Heart left ventricle (tissue), 13 donors: ENCODE results near the gene EIF2S3.
"Not testable (repeated sequence)": the region's sequence is repeated elsewhere in the genome, so short reads cannot be mapped to it uniquely, and the experiment has no call there.

Experiments
- POLR2A ChIP-seq, 2 donors: fragments of 450-650 bp; IDR thresholded peaks; one replicate each; pipeline ENCODE4 v1.6.1; 2017; ENCODE audit warnings: antibody characterized with exemption in 2 of 2, mild to moderate bottlenecking in 2 of 2, moderate library complexity in 2 of 2
- TF ChIP-seq, protein P1 (sequence below), 12 donors: fragments of 200-600 bp; sonication (generic) in 4 of 12; IDR thresholded peaks; one replicate each; pipeline versions ENCODE4 v1.5.0 to v1.8.0; 2018 to 2022; ENCODE audit warnings: antibody characterized with exemption in 12 of 12, mild to moderate bottlenecking in 5 of 12
- donor health status: ischemic (EF 13 %, LVEDD 7.1; RV severe dilation, severe dysfunction).
- donor health status: DM: no; HTN: yes; CAD: no.
- donor health status: DM: no; HTN: no; CAD: no.
- donor health status: ischemic (EF 25% LVEDD 6.9; RV normal size, moderate dysfunction).
- donor health status: ischemic (EF 25% LVEDD 5.7; RV mildly dilated, moderate dysfunction).
- donor health status: ischemic (EF 35%, LVEDD 5.7; RV mildly dilated, moderate dysfunction).
- donor health status: nonischemic (EF 11% LVEDD 7.7; RV severe dilation, severe dysfunction).
- donor health status: DM: yes; HTN: yes; CAD: no.
- donor health status: PGD.
- donor health status: ischemic (EF 29% LVEDD 5.4; RV normal size, mild dysfunction).
- donor health status: nonischemic (EF 23%, LVEDD 6.1; RV moderate dilation, normal function).

DNA sequence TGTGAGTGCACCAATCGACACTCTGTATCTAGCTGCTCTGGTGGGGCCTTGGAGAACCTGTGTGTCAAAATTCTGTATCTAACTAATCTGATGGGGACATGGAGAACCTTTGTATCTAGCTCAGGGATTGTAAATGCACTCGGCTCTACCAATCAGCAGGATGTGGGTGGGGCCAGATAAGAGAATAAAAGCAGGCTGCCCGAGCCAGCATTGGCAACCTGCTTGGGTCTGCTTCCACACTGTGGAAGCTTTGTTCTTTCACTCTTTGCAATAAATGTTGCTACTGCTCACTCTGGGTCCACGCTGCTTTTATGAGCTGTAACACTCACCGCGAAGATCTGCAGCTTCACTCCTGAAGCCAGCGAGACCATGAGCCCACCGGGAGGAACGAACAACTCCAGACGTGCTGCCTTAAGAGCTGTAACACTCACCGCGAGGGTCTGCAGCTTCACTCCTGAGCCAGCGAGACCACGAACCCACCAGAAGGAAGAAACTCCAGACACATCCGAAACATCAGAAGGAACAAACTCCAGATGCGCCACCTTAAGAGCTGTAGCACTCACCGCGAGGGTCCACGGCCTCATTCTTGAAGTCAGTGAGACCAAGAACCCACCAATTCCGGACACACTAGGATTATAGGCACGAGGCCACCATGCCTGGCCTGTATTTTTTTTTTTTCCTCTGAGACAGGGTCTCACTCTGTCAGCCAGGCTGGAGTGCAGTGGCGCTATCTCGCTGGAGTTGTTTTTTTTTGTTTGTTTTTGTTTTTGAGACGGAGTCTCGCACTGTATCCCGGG is 4.0 kb upstream of the EIF2S3 start:
- TF ChIP-seq, protein P1, sequence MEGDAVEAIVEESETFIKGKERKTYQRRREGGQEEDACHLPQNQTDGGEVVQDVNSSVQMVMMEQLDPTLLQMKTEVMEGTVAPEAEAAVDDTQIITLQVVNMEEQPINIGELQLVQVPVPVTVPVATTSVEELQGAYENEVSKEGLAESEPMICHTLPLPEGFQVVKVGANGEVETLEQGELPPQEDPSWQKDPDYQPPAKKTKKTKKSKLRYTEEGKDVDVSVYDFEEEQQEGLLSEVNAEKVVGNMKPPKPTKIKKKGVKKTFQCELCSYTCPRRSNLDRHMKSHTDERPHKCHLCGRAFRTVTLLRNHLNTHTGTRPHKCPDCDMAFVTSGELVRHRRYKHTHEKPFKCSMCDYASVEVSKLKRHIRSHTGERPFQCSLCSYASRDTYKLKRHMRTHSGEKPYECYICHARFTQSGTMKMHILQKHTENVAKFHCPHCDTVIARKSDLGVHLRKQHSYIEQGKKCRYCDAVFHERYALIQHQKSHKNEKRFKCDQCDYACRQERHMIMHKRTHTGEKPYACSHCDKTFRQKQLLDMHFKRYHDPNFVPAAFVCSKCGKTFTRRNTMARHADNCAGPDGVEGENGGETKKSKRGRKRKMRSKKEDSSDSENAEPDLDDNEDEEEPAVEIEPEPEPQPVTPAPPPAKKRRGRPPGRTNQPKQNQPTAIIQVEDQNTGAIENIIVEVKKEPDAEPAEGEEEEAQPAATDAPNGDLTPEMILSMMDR (IDR thresholded peaks at IDR 0.05), result not testable (repeated sequence)
- TF ChIP-seq POLR2A (IDR thresholded peaks at IDR 0.05), result not testable (repeated sequence)
